ENCODE results near the gene COL9A2.

COL9A2 gene

DNA sequence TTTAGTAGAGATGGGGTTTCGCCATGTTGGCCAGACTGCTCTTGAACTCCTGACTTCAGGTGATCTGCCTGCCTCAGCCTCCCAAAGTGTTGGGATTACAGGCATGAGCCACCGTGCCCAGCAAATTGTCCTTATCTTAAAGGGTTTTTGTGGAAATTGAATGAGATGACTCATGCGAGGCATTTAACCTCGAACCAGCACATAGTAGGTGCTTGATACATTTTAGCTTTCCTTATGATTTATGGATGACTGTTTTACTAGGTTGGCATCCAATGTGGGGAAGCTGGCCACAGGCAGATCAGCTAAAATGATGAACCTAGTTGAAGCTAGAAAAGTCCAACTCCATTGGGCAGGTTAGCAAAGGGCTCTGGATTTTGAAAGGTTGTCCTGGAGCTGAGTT, 1.4 kb upstream of the COL9A2 start:
- DNase-seq (ENCODE audit: low read depth in 2 of 2) = no peak

DNA sequence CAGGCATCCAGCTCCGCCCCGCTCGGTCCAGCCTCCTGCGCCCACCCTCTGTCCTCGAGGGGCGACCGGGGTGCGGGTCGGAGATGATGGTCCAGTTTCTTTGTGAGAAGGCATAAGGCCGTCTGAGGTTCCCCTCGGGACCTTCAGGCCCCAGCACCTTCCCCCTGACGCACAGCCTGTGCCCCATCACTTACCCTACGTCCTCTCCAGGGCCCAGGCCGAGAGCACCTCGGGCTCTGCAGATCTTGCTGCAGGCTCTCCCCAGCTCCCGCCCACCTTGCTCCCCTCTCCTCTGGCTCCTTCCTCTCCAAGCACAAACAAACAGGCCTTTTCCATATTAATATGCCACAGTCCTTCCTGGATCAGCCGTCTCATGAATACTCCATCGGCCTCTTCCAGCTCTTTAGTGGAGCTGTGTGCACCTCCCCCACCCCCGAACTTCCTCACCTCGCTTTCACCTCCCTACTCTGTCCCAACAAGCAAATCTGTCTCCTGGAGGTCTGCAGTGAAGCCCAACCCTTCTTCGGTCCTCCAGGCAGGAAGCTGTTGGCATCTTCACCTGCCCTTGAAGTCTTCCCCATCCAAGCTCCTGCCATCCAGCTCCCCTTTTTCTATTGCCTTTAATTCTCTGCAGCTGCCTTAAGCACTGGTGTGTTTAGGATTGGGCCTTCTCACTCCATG, 448 bp upstream of the COL9A2 start:
- no peak for DNase-seq (ENCODE audit: low read depth in 2 of 2)

DNA sequence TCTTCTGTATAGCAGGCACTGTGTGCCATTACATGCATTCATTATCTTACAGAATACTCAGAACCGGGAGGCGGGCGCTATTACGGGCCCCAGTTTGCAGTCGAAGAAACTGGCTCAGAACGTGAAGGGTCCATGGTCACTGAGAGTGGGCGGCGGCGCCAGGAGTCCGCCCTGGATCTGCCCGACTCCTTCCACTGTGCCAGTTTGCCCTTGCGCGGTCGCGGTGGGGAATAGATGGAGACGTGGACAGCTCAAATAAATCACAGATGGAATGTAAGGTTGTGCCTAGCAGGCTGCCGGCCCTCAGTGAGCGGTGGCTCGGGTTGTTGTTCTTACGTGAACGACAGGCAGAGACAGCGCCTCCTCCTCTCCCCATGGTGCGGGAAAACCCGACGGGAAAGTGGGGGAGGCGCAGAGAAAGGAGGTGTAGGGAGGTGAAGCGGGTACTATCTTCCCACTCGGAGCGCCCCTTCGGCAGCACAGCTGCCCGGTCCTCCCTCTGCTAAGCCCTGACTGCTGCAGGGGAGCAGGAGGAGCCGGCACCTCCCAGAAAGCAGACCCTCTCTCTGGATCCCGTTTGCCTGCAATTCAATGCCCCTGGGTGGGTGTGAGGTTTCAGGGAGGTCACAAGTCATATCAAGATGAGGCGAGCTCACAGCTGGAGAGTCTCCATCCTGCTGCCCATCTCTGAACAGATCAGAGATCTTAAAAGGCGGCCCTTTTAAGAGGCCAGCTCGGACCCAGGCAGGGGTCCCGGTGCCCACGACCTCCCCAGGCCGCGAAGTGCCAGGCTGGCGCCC, 1.1 kb downstream of the COL9A2 start:
- no peak for DNase-seq (ENCODE audit: low read depth in 2 of 2)

DNA sequence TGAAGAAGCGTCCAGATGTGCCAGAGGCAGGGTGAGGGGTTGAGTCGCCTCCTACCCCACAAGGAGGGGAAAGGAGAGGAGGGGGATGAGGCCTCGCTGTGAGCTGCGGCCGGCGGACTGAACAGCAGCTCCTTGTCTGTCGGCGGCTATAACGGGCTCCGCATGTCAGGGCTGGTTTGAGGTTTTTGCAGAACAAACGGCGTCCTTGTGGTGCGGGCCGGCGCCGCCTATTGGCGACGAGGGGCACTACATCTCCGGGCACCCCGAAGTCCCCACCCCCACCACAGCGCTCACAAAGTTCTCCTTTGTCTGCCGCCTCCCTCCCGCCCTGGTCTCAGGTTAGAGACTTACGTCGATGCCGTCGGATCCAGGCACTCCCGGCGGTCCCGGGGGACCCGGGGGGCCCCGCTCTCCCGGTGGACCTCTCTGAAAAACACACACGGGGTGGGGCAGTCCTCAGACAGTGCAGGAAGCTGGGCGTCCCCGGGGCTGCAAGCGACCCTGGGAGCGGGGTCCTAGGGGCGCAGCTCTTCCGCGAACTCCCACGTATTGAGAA, 1.8 kb downstream of the COL9A2 start:
- peak; percentile 67 to 70 for DNase-seq (ENCODE audit: low read depth in 2 of 2)

DNA sequence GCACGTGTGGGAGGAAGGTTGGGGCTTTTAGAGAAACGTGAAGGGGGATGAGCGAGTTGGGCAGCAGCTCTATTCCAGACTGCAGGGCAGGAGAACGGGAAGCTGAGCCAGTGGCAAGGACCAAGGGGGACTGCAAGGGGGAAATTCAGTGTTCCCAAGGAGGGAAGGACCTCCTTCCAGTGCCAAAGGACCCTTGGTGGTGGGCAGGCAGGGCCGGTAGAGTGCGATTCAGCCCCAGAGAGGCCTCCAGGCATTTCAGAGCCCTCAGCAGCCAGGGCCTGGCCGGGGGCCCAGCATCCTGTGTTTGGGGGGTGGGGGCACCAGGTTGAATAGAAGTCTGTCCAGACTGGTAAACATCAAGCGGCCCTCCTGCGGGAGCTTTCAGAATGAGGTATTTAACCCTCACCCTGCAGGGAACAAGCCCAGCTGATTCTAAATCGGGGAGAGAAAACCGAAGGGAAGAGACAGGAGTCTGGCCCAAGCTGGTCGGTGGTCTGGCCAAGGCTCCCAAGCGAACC, 2.3 kb downstream of the COL9A2 start:
- DNase-seq (ENCODE audit: low read depth in 2 of 2) = peak in 1 of 2 experiments; percentile 6

DNA sequence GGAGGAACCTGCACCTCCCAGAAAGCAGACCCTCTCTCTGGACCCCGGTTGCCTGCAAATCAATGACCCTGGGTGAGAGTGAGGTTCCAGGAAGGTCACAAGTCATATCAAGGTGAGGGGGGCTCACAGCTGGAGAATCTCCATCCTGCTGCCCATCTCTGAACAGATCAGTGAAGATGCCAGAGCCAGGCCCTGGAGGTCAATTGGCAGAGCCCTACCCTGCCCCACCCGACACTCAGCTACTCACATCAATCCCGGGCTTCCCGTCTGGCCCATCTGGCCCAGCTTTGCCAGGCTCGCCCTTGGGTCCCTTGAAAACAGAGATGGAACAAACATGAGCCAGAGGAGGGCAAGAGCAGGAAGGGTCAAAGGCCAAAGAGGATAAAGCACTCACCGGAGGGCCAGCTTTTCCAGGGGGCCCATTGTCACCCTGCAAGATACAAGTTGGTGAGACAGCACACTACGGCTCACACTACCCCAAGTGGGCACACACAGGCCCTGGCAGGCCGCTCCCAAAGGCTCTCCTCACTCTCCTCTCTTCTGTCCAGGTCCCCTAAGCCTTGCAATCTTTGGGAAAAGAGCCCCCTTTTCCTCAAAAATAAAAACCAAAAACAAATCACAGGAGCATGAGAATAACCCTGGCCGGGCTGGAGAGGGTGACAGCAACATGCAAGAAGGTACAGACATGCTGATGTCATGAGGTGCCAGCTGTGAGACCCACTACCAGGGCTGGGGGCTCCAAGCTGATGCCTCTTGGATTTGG, 2.9 kb downstream of the COL9A2 start:
- DNase-seq (ENCODE audit: low read depth in 2 of 2) = no peak

DNA sequence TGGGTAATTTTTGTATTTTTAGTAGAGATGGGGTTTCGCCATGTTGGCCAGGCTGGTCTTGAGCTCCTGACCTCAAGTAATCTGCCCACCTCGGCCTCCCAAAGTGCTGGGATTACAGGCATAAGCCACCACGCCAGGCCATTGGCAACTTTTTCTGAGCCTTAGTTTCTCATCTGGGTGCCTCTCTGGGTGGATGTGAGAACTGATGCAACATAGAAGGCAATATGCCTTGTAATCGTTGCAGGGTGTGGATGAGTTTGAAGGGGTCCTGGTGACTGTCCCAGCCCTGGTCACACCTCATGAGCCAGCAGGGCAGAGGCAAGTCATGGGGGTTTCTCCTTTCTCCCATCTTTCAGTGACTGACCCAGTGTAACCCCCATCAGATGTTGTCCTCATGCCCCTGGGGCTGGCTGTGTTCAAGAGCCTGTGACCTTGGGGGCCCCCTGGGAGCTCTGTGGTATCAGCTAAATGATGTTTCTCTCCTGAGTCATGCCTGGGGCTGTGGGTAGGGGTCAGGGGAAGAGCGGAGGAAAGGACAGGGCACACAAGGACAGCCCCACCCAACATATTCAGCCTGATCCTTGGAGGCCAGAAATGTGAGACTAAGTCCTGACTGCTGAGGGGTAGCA, 3.6 kb downstream of the COL9A2 start:
- DNase-seq (ENCODE audit: low read depth in 2 of 2) = peak in 1 of 2 experiments; percentile 5

DNA sequence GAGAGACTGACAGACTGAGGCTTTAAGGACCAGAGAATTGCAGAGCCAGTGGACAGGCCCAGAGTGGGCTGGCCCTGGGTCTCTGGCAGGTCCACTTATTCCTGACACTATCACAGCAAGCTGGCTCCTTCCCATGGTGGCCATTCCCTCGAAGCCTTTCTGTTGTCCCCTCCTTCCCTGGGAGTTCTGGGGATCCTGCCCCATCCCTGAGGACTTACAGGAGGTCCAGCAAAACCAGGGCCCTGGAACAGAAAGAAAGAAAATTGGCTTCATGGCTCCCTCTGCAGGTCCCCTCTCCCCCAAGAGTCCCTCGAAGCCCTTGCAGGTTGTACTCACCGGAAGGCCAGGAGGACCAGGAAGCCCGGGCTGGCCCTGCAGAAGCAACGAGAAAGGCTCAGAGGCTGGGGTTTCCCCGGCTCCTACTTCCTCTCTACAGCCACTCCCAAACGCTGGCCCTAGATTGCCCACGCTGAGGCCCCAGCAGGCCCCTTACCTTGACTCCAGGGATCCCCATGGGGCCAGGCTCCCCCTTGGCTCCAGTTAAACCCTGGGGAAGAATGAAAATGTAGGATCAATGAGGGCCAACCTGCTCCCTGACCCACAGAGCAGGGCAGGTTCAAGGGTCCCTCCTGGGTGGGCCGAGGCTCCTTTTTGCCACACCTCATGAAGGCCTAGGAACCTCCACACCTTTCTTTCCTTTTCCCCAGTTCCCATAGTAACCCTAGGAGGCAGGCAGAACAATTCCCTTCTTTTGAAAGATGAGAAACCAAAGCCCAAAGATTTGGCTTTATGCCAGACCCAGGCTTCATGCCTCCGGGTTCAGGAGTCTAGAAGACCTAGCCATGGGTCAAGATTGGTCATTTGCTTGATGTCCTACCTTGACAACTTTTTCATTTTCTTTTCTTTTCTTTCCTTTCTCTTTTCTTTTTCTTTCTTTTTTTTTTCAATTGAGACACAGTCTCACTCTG, 4.6 kb downstream of the COL9A2 start:
- DNase-seq (ENCODE audit: low read depth in 2 of 2) = no peak

DNA sequence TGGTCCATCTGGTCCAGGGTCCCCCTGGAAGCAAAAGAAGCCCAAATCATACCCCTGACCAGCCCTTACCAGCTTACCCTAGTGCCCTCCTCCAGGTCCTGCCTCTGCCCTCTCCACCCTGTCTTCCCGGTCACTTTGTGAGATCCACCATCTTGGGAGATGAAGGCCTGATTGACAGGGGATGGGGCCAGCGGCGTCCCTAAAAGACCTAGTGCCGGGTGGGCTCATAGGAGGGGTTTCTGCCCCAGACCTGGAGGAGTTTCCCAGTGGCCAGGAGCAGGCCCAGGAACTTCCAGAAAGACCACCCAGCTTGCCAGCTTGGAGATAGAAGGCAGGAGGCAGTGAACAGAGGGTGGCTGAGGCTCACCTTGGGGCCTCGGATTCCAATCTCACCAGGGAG, 5.4 kb downstream of the COL9A2 start:
- DNase-seq (ENCODE audit: low read depth in 2 of 2) = no peak

DNA sequence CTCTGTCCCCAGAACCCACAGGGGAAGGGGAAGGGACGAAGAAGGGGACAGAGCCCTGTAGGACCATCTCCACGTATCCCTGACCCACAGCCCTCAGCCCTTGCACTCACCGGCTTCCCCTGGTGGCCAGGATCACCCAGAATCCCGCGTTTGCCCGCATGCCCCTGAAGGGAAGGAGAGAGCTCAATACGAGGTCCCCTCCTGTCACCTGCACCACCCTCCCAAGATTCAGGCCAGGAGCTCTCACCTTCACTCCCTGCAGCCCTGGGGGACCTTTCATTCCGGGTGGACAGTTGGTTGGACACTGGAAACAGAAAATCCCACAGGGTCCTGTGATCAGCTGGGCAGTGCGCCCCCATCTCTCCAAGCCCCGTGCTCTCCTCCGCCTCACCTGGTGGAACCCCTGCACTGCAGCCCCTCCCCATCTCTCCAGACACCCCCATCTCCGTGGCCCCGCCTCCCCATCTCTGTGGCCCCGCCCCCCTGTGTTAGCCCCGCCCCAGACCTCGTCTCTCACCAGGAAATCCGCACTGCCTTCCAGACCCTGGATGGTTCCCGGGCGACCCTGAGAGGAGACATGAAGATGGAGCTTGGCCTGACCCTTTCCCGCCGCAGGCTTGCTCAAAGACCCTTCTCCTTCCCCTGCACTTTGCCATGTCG, 6.0 kb downstream of the COL9A2 start:
- DNase-seq (ENCODE audit: low read depth in 2 of 2) = no peak

DNA sequence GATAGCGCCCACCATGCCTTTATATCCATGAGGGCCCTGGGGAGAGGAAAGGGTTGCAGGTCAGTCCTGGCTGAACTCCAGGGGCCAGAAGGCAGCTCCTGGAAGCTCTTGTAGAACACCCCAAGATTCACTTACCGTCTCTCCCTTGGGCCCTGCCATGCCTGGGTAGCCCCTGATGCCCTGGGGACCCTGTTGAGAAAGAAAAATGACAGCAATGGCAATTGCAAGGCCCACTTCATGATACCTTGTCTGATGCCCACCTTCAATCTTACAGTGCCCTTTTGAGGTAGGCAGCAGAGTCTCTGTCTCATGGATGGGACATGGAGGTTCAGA, 7.0 kb downstream of the COL9A2 start:
- no peak for DNase-seq (ENCODE audit: low read depth in 2 of 2)

DNA sequence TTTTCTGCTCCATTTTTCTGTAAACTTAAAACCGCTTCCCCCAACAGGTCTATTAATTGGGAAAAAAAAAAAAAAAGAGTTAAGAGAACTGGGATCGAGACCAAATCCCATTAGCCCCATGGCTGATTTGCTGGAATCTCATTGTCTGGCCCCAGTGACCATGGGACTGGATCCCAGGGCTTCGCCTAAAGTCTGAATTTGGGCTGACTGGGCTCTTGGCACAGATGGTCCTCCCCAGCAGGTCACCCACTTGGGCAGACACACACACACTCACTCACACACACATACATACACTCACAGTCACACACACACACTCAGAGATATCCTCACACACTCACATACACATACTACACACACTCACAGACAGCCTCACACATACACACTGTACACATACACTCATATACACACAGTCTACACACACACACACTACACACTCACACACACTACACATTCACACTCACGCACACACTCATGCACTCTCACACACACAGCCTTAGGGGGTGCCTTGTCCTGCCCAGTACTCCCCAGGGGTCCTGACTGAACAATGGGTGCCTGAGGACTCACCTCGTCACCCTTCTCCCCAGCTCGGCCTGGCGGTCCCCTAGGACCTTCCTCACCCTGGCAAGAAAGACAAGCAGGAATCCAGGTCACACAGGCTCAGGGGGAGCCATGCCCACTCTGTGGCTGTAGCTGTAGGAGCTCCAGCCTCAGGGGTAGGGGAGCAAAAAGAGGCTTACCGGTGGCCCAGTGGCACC, 7.5 kb downstream of the COL9A2 start:
- DNase-seq (ENCODE audit: low read depth in 2 of 2) = no peak

DNA sequence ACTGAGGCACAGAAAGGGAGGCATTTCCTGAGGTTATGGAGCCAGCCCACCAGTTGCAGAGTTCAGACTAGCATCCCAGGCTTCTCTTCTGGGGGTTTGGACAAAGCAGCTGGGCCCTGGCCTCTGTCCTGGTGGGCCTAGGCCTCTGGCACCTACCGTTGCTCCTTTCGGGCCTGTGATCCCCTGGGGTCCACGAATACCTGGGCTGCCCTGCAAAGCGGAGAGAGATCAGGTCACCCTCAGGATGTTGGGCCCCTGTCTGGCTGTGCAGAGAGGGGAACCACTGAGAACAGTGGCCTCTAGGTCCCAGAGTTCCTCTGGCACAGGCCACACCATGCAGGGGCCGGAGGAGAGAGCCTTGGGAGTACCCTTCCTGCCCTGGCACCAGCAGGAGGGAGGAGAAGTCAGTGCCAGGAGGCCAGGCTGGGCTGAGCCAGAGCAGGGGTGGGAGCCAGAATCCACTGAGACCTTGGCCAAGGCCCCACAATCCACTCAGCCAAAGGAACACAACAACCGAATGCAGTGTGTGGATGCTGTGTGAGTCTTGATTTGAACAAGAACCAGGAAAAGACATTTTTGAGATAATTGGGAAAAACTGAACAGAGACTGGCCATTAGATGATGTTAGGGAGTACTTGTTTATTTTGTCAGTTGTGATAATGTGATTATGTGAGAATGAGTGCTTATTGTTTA, 8.9 kb downstream of the COL9A2 start:
- no peak for DNase-seq (ENCODE audit: low read depth in 2 of 2)

DNA sequence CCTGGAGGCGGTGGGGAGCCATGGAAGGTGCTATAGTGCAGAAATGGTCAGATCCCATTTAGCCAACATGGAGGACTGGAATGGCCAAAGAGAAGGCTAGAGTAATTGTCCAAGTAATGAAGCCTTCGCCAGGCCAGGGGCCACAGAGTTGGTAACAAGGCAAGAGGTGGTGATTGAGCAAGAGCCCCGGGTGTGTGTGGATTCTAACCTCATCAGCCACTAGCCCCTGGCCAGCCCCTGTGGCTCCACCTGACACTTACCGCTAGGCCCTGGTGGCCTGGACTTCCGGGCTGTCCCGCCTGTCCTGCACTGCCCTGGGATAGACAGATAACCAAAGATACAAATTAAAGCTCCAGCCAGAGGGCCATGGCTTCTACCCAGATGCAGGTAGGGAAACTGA, 9.9 kb downstream of the COL9A2 start:
- no peak for DNase-seq (ENCODE audit: low read depth in 2 of 2)

DNA sequence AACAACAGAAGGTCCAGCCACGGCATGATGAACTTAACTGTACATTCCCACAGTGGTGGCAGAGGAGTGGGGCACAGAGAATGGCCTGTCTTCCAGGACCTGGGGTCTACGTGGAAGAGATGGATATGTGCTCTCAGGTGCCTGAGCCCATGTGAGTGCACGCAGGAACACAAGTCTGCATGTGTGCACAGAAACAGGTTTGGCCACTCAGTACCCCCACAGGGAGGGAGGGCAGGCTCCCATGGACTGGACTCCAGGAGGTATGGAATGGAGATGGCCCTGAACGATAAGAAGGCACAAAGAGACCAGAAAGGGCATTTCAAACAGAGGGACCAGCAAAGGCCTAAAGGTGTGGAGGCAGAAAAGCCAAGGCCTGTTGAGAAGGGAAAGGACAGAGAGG, 10.8 kb downstream of the COL9A2 start:
- no peak for DNase-seq (ENCODE audit: low read depth in 2 of 2)

DNA sequence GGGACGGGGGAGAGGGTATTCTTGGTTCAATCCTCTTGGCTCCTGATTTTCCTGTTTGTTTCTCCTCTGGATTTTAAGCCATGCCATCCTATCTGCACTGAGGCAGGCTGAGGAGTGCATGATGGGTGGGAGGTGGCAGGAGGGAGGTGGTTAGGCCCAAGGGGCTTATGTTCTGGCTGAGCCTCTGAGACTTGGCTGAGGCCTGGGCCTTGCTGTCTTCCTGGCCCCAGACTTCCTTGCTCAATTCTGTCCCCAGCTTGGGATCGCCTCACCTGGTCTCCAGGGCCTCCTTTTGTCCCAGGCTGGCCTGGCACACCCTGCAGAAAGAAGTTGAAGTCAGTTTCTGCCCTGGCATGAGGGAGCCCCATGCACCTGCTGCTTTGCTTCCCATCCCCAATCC, 11.2 kb downstream of the COL9A2 start:
- DNase-seq (ENCODE audit: low read depth in 2 of 2) = no peak

DNA sequence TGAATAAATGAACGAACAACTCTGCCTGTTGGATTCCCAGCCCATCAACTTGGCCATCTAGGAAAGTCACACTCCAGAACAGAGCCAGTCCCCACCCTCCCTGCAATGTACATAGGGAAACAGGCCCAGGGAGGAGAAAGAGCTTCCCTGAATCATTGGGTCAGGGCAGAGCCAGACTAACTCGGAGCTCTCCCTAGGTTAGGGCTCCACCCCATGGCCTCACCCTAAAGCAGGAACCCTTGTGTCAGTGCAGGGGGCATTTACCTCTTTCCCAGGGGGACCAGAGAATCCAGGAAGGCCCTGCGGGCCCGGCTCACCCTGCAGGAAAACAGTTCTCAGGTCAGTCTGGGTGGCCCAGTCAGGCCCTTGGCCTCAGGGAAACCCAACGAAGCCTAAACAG, 11.6 kb downstream of the COL9A2 start:
- DNase-seq (ENCODE audit: low read depth in 2 of 2) = no peak

DNA sequence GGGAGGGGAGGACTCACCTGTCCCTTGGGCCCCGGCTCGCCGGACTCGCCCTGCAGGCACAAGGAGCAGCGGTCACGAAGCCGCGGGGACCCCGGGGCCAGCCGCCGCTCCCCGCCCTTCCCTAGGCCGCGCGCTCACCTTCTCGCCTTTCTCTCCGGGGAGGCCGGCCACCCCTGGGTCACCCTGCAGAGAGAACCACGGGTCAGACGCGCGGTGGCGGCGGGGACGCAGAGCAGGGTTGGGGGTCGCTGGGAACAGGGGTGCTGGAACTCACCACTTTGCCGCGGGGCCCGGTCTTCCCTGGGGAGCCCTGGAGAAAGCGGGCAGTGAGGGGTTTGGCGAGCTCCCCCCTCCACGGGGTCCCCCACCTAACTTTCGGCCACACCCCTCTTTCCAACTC, 13.3 kb downstream of the COL9A2 start:
- DNase-seq (ENCODE audit: low read depth in 2 of 2) = no peak

All from fibroblast of skin of left quadriceps (primary cell).